ENCODE measurements around the gene NKAPD1.

DNA sequence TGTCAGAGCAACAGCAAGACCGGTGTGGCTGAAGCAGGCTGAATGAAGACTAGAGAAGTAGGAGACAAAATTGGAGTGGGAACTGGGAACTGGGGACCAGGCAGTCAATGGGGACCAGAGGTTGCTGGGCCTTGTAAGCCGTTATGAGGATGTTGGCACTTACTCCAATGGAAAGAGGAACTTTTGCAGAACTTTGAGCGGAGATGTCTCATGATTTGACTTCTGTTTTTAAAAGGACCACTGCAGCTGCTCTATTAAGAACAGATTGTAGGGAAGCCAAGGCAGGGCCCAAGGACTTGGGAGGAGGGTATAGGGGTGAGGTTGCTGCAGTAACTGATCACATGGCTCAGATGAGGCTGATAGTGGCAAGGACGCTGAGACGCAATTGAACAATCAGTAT is 55.6 kb downstream of the NKAPD1 start:
- TF ChIP-seq, protein P1, sequence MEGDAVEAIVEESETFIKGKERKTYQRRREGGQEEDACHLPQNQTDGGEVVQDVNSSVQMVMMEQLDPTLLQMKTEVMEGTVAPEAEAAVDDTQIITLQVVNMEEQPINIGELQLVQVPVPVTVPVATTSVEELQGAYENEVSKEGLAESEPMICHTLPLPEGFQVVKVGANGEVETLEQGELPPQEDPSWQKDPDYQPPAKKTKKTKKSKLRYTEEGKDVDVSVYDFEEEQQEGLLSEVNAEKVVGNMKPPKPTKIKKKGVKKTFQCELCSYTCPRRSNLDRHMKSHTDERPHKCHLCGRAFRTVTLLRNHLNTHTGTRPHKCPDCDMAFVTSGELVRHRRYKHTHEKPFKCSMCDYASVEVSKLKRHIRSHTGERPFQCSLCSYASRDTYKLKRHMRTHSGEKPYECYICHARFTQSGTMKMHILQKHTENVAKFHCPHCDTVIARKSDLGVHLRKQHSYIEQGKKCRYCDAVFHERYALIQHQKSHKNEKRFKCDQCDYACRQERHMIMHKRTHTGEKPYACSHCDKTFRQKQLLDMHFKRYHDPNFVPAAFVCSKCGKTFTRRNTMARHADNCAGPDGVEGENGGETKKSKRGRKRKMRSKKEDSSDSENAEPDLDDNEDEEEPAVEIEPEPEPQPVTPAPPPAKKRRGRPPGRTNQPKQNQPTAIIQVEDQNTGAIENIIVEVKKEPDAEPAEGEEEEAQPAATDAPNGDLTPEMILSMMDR (IDR thresholded peaks at IDR 0.05) = no peak
- TF ChIP-seq EZH2 (IDR thresholded peaks at IDR 0.05; ENCODE audit: borderline replicate concordance, insufficient read depth, low read depth, low read length, poor library complexity, severe bottlenecking) = no peak
